NT2/D1 (cell line): ENCODE measurements around the gene SLC12A2.

Experiments
- DNase-seq: peaks from one replicate; pipeline ENCODE4 v3.0.0-alpha.2; 2011; ENCODE audit warnings: low read depth, low spot score
- H3K27me3 ChIP-seq: 2 replicates; pipeline ENCODE4 v1.6.0; 2011; ENCODE audit warnings: mild to moderate bottlenecking; ENCODE audit not compliant: insufficient read length, insufficient read depth
- H3K36me3 ChIP-seq: 2 replicates; pipeline ENCODE4 v1.6.1; 2011; ENCODE audit warnings: mild to moderate bottlenecking, low read length, mixed read lengths; ENCODE audit not compliant: insufficient read depth, insufficient read length
- H3K4me1 ChIP-seq: 2 replicates; pipeline ENCODE4 v1.5.1; 2011; ENCODE audit not compliant: insufficient read depth, insufficient read length
- H3K4me3 ChIP-seq: 2 replicates; pipeline ENCODE4 v1.5.1; 2011; ENCODE audit warnings: low read depth; ENCODE audit not compliant: insufficient read length
- H3K9ac ChIP-seq: 2 replicates; pipeline ENCODE4 v1.6.0; 2011; ENCODE audit warnings: low read depth; ENCODE audit not compliant: insufficient read length
- H3K9me3 ChIP-seq: 2 replicates; pipeline ENCODE4 v1.5.1; 2011; ENCODE audit warnings: mild to moderate bottlenecking, low read length; ENCODE audit not compliant: insufficient read depth
- SUZ12 ChIP-seq: IDR thresholded peaks from 2 replicates; pipeline ENCODE4 v1.6.1; 2011; ENCODE audit not compliant: insufficient read length, insufficient read depth; ENCODE audit errors: extremely low read depth
- YY1 ChIP-seq: IDR thresholded peaks from 2 replicates; pipeline ENCODE4 v1.6.1; 2011; ENCODE audit not compliant: insufficient read length, insufficient read depth
- ZNF274 ChIP-seq: IDR thresholded peaks from 2 replicates; pipeline ENCODE4 v1.6.1; 2011; ENCODE audit warnings: mild to moderate bottlenecking, low read depth, low read length

Gene SLC12A2

GRCh38 chr5:128196080-128196479 is 112.5 kb downstream of the SLC12A2 start:
- Histone ChIP-seq H3K4me1 (peaks cover 1% of the 10 kb centered on the region), H3K9ac (no peak overlapping the region), H3K4me3 (no peak overlapping the region), H3K9me3 (no peaks in the 10 kb centered on the region), H3K36me3 (no peaks in the 10 kb centered on the region), H3K27me3 (peaks cover 6% of the 10 kb centered on the region)
- TF ChIP-seq YY1 = no peak
- TF ChIP-seq SUZ12 = no peak
- TF ChIP-seq ZNF274 = no peak
- no peak for DNase-seq

GRCh38 chr5:128196791-128197190 is 113.2 kb downstream of the SLC12A2 start:
- no peak for TF ChIP-seq ZNF274
- TF ChIP-seq YY1 = no peak
- TF ChIP-seq SUZ12 = no peak
- Histone ChIP-seq H3K9me3 (no peaks in the 10 kb centered on the region), H3K36me3 (no peaks in the 10 kb centered on the region), H3K4me1 (peaks cover 1% of the 10 kb centered on the region), H3K27me3 (peaks cover 6% of the 10 kb centered on the region), H3K9ac (no peak overlapping the region), H3K4me3 (no peak overlapping the region)
- no peak for DNase-seq

- Histone ChIP-seq H3K9ac (no peak overlapping the region), H3K27me3 (peaks cover 6% of the 10 kb centered on the region), H3K4me3 (no peak overlapping the region), H3K9me3 (no peaks in the 10 kb centered on the region), H3K36me3 (no peaks in the 10 kb centered on the region), H3K4me1 (peaks cover 1% of the 10 kb centered on the region)
- DNase-seq = no peak
- no peak for TF ChIP-seq YY1
- TF ChIP-seq ZNF274 = no peak
- TF ChIP-seq SUZ12 = no peak
These were observed 114.4 kb downstream of the SLC12A2 start for GRCh38 chr5:128197896-128198522.

GRCh38 chr5:128199104-128199503 is 115.5 kb downstream of the SLC12A2 start:
- Histone ChIP-seq H3K27me3 (peaks cover 6% of the 10 kb centered on the region), H3K36me3 (no peaks in the 10 kb centered on the region), H3K9ac (no peak overlapping the region), H3K4me3 (no peak overlapping the region), H3K4me1 (no peaks in the 10 kb centered on the region), H3K9me3 (no peaks in the 10 kb centered on the region)
- DNase-seq = no peak
- TF ChIP-seq ZNF274 (no peak), SUZ12 (no peak), YY1 (no peak)

- no peak overlapping the region for H3K4me3 ChIP-seq
- H3K36me3 ChIP-seq = no peaks in the 10 kb centered on the region
- H3K4me1 ChIP-seq = no peaks in the 10 kb centered on the region
- DNase-seq = no peak
- no peaks in the 10 kb centered on the region for H3K9me3 ChIP-seq
- H3K9ac ChIP-seq = no peak overlapping the region
- peaks cover 6% of the 10 kb centered on the region for H3K27me3 ChIP-seq
- no peak for TF ChIP-seq ZNF274
- no peak for TF ChIP-seq SUZ12
- no peak for TF ChIP-seq YY1
These were observed 116.0 kb downstream of the SLC12A2 start for GRCh38 chr5:128199611-128200010.

GRCh38 chr5:128201065-128201926 is 117.7 kb downstream of the SLC12A2 start:
- Histone ChIP-seq H3K9ac (no peak overlapping the region), H3K4me1 (no peaks in the 10 kb centered on the region), H3K4me3 (no peak overlapping the region), H3K36me3 (no peaks in the 10 kb centered on the region), H3K9me3 (no peaks in the 10 kb centered on the region), H3K27me3 (peaks cover 6% of the 10 kb centered on the region)
- peak; percentile 40 for DNase-seq
- no peak for TF ChIP-seq YY1
- no peak for TF ChIP-seq SUZ12
- TF ChIP-seq ZNF274 = no peak

GRCh38 chr5:128202320-128202719 is 118.8 kb downstream of the SLC12A2 start:
- peaks cover 6% of the 10 kb centered on the region for H3K27me3 ChIP-seq
- no peaks in the 10 kb centered on the region for H3K9me3 ChIP-seq
- H3K9ac ChIP-seq = no peak overlapping the region
- no peaks in the 10 kb centered on the region for H3K4me1 ChIP-seq
- H3K4me3 ChIP-seq = no peak overlapping the region
- H3K36me3 ChIP-seq = no peaks in the 10 kb centered on the region
- DNase-seq = no peak
- TF ChIP-seq YY1 (no peak), SUZ12 (no peak), ZNF274 (no peak)
